ENCODE measurements around the gene ZNF684. TPM values are rescaled to one million over a fixed set of nuclear protein-coding genes. Genes with fewer than 3 reads are reported as not detected.

Gene ZNF684
- total RNA-seq, 1 experiment from 2014 or later = 5.3 TPM

DNA sequence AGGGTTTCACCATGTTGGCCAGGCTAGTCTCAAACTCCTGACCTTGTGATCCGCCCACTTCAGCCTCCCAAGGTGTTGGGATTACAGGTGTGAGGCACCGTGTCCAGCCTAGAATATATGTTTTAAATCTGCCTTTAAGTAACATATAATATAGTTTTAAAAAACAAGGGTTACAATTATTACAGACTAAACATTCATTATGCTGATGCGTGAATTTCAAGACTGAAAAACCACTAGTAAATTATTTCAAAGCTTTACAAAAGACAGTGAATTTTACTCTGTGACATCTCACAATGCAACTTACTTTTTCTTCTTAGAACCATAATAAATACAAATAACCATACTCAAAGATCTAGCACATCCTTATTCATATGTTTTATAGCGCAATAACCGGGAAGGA is 24.7 kb downstream of the ZNF684 start:
- H3K9me2 ChIP-seq (ENCODE audit: insufficient read depth) = no peaks in the 10 kb centered on the region
- H3K36me3 ChIP-seq (ENCODE audit: control insufficient read depth in 1 of 2, insufficient read depth in 2 of 2, low read length in 2 of 2) = no peaks in the 10 kb centered on the region
- H3K9me3 ChIP-seq (ENCODE audit: control insufficient read depth in 1 of 2, insufficient read depth in 1 of 2, low read depth in 1 of 2, low read length in 2 of 2) = no peaks in the 10 kb centered on the region
- DNase-seq (ENCODE audit: low read depth, low spot score) (no peak), ATAC-seq (no peak)
- no peak overlapping the region for H3K4me2 ChIP-seq (ENCODE audit: low read length)
- no peaks in the 10 kb centered on the region for H4K20me1 ChIP-seq (ENCODE audit: insufficient read depth)
- H3K9ac ChIP-seq (ENCODE audit: low read length) = no peak overlapping the region
- CTCF ChIA-PET = no interaction called here
- no peak overlapping the region for H2AFZ ChIP-seq (ENCODE audit: low read depth, low read length, poor library complexity, severe bottlenecking)
- intact Hi-C loops (cut with micrococcal nuclease) = no loop called here
- TF ChIP-seq, protein P1, sequence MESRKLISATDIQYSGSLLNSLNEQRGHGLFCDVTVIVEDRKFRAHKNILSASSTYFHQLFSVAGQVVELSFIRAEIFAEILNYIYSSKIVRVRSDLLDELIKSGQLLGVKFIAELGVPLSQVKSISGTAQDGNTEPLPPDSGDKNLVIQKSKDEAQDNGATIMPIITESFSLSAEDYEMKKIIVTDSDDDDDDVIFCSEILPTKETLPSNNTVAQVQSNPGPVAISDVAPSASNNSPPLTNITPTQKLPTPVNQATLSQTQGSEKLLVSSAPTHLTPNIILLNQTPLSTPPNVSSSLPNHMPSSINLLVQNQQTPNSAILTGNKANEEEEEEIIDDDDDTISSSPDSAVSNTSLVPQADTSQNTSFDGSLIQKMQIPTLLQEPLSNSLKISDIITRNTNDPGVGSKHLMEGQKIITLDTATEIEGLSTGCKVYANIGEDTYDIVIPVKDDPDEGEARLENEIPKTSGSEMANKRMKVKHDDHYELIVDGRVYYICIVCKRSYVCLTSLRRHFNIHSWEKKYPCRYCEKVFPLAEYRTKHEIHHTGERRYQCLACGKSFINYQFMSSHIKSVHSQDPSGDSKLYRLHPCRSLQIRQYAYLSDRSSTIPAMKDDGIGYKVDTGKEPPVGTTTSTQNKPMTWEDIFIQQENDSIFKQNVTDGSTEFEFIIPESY (IDR thresholded peaks at IDR 0.05; ENCODE audit: extremely low read depth, insufficient replicate concordance, low read length) = no peak
- TF ChIP-seq EZH2phosphoT487 (IDR thresholded peaks at IDR 0.05; ENCODE audit: borderline replicate concordance) (no peak), SRF (IDR thresholded peaks at IDR 0.05; ENCODE audit: low read depth) (no peak), SIN3A (IDR thresholded peaks at IDR 0.05; ENCODE audit: low read depth) (no peak), ZNF274 (IDR thresholded peaks at IDR 0.05; ENCODE audit: low read depth, low read length) (no peak), EGR1 (IDR thresholded peaks at IDR 0.05; ENCODE audit: low read depth) (no peak), POLR2AphosphoS5 (IDR thresholded peaks at IDR 0.05; ENCODE audit: low read depth, low read length) (no peak), ZFX (IDR thresholded peaks at IDR 0.05) (no peak), YY1 (IDR thresholded peaks at IDR 0.05; ENCODE audit: extremely low read depth, insufficient replicate concordance, low read depth, low read length) (no peak), EZH2 (IDR thresholded peaks at IDR 0.05) (no peak), RAD21 (IDR thresholded peaks at IDR 0.05; ENCODE audit: low read depth) (no peak), CBX3 (IDR thresholded peaks at IDR 0.05; ENCODE audit: low read depth) (no peak), POLR2A (IDR thresholded peaks at IDR 0.05; ENCODE audit: borderline replicate concordance, extremely low read depth, insufficient read depth, insufficient read length) (no peak), ELF1 (IDR thresholded peaks at IDR 0.05; ENCODE audit: borderline replicate concordance, low read depth) (no peak), TCF7L2 (IDR thresholded peaks at IDR 0.05; ENCODE audit: borderline replicate concordance, extremely low read depth, insufficient read depth, insufficient read length) (no peak), FOSL1 (IDR thresholded peaks at IDR 0.05; ENCODE audit: low read depth) (no peak)
- TF ChIP-seq, protein P2, sequence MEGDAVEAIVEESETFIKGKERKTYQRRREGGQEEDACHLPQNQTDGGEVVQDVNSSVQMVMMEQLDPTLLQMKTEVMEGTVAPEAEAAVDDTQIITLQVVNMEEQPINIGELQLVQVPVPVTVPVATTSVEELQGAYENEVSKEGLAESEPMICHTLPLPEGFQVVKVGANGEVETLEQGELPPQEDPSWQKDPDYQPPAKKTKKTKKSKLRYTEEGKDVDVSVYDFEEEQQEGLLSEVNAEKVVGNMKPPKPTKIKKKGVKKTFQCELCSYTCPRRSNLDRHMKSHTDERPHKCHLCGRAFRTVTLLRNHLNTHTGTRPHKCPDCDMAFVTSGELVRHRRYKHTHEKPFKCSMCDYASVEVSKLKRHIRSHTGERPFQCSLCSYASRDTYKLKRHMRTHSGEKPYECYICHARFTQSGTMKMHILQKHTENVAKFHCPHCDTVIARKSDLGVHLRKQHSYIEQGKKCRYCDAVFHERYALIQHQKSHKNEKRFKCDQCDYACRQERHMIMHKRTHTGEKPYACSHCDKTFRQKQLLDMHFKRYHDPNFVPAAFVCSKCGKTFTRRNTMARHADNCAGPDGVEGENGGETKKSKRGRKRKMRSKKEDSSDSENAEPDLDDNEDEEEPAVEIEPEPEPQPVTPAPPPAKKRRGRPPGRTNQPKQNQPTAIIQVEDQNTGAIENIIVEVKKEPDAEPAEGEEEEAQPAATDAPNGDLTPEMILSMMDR (IDR thresholded peaks at IDR 0.05 in 2 of 3, conservative IDR thresholded peaks at IDR 0.05 in 1 of 3; ENCODE audit: borderline replicate concordance in 1 of 3, insufficient read depth in 1 of 3, low read depth in 2 of 3, low read length in 2 of 3) = no peak
- TF ChIP-seq, protein P3, sequence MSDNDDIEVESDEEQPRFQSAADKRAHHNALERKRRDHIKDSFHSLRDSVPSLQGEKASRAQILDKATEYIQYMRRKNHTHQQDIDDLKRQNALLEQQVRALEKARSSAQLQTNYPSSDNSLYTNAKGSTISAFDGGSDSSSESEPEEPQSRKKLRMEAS (IDR thresholded peaks at IDR 0.05) = no peak
- TF ChIP-seq, protein P4, sequence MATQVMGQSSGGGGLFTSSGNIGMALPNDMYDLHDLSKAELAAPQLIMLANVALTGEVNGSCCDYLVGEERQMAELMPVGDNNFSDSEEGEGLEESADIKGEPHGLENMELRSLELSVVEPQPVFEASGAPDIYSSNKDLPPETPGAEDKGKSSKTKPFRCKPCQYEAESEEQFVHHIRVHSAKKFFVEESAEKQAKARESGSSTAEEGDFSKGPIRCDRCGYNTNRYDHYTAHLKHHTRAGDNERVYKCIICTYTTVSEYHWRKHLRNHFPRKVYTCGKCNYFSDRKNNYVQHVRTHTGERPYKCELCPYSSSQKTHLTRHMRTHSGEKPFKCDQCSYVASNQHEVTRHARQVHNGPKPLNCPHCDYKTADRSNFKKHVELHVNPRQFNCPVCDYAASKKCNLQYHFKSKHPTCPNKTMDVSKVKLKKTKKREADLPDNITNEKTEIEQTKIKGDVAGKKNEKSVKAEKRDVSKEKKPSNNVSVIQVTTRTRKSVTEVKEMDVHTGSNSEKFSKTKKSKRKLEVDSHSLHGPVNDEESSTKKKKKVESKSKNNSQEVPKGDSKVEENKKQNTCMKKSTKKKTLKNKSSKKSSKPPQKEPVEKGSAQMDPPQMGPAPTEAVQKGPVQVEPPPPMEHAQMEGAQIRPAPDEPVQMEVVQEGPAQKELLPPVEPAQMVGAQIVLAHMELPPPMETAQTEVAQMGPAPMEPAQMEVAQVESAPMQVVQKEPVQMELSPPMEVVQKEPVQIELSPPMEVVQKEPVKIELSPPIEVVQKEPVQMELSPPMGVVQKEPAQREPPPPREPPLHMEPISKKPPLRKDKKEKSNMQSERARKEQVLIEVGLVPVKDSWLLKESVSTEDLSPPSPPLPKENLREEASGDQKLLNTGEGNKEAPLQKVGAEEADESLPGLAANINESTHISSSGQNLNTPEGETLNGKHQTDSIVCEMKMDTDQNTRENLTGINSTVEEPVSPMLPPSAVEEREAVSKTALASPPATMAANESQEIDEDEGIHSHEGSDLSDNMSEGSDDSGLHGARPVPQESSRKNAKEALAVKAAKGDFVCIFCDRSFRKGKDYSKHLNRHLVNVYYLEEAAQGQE (IDR thresholded peaks at IDR 0.05; ENCODE audit: low read depth) = no peak
- TF ChIP-seq, protein P5, sequence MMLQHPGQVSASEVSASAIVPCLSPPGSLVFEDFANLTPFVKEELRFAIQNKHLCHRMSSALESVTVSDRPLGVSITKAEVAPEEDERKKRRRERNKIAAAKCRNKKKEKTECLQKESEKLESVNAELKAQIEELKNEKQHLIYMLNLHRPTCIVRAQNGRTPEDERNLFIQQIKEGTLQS (IDR thresholded peaks at IDR 0.05) = no peak
- H3K27me3 ChIP-seq (ENCODE audit: insufficient read depth, low read length) = no peaks in the 10 kb centered on the region
- H3K27ac ChIP-seq (ENCODE audit: low read depth, low read length) = no peak overlapping the region
- POLR2A ChIA-PET = no interaction called here
- H3K4me1 ChIP-seq (ENCODE audit: control insufficient read depth in 1 of 2, insufficient read depth in 2 of 2, low read length in 2 of 2) = no peaks in the 10 kb centered on the region
- BruUV-seq (replicated peaks) = no TSS peak
- RAD21 ChIA-PET (ENCODE audit: low non-redundant PET in 1 of 2, low total read pairs in 2 of 2, uncharacterized antibody in 2 of 2, unreplicated experiment in 2 of 2) = no interaction called here
- no peaks in the 10 kb centered on the region for H3K79me2 ChIP-seq (ENCODE audit: insufficient read depth, low read length)
- H3K4me3 ChIP-seq (replicated peaks in 1 of 2; ENCODE audit: low read depth in 1 of 2, low read length in 2 of 2) = no peak overlapping the region

Data from HCT116 (cell line).